ENCODE results near the gene LEFTY2.
"Not testable (repeated sequence)": the region's sequence is repeated elsewhere in the genome, so short reads cannot be mapped to it uniquely, and the experiment has no call there.

Gene LEFTY2

GRCh38 chr1:225933072-225933471 lies 7.9 kb downstream of the LEFTY2 start:
- no peak overlapping the region for H3K27ac ChIP-seq (replicated peaks)
- TF ChIP-seq SPI1 (IDR thresholded peaks at IDR 0.05; ENCODE audit: borderline replicate concordance, low read depth) (no peak), POLR2AphosphoS5 (IDR thresholded peaks at IDR 0.05; ENCODE audit: low read depth) (no peak), CTCF (IDR thresholded peaks at IDR 0.05; ENCODE audit: insufficient read depth, low read length) (no peak), GABPA (IDR thresholded peaks at IDR 0.05; ENCODE audit: low read depth) (no peak)
- TF ChIP-seq, protein P1, sequence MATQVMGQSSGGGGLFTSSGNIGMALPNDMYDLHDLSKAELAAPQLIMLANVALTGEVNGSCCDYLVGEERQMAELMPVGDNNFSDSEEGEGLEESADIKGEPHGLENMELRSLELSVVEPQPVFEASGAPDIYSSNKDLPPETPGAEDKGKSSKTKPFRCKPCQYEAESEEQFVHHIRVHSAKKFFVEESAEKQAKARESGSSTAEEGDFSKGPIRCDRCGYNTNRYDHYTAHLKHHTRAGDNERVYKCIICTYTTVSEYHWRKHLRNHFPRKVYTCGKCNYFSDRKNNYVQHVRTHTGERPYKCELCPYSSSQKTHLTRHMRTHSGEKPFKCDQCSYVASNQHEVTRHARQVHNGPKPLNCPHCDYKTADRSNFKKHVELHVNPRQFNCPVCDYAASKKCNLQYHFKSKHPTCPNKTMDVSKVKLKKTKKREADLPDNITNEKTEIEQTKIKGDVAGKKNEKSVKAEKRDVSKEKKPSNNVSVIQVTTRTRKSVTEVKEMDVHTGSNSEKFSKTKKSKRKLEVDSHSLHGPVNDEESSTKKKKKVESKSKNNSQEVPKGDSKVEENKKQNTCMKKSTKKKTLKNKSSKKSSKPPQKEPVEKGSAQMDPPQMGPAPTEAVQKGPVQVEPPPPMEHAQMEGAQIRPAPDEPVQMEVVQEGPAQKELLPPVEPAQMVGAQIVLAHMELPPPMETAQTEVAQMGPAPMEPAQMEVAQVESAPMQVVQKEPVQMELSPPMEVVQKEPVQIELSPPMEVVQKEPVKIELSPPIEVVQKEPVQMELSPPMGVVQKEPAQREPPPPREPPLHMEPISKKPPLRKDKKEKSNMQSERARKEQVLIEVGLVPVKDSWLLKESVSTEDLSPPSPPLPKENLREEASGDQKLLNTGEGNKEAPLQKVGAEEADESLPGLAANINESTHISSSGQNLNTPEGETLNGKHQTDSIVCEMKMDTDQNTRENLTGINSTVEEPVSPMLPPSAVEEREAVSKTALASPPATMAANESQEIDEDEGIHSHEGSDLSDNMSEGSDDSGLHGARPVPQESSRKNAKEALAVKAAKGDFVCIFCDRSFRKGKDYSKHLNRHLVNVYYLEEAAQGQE (IDR thresholded peaks at IDR 0.05; ENCODE audit: insufficient replicate concordance, low read depth): no peak
- no peak for DNase-seq (ENCODE audit: low read depth in 1 of 2, low spot score in 1 of 2)
- H3K4me3 ChIP-seq (replicated peaks; ENCODE audit: insufficient read depth, low read length): no peak overlapping the region
- no peaks in the 10 kb centered on the region for H3K27me3 ChIP-seq (ENCODE audit: insufficient read depth, poor library complexity, severe bottlenecking)

- TF ChIP-seq CTCF (IDR thresholded peaks at IDR 0.05; ENCODE audit: insufficient read depth, low read length) (no peak), POLR2AphosphoS5 (IDR thresholded peaks at IDR 0.05; ENCODE audit: low read depth) (no peak), SPI1 (IDR thresholded peaks at IDR 0.05; ENCODE audit: borderline replicate concordance, low read depth) (no peak), GABPA (IDR thresholded peaks at IDR 0.05; ENCODE audit: low read depth) (no peak)
- TF ChIP-seq, protein P1 (IDR thresholded peaks at IDR 0.05; ENCODE audit: insufficient replicate concordance, low read depth): no peak
- no peak for DNase-seq (ENCODE audit: low read depth in 1 of 2, low spot score in 1 of 2)
- Histone ChIP-seq H3K27me3 (ENCODE audit: insufficient read depth, poor library complexity, severe bottlenecking) (no peaks in the 10 kb centered on the region), H3K4me3 (replicated peaks; ENCODE audit: insufficient read depth, low read length) (no peak overlapping the region), H3K27ac (replicated peaks) (no peak overlapping the region)
Observed at GRCh38 chr1:225931270-225932136, 9.5 kb downstream of the LEFTY2 start.

- TF ChIP-seq GABPA (IDR thresholded peaks at IDR 0.05; ENCODE audit: low read depth) (no peak), SPI1 (IDR thresholded peaks at IDR 0.05; ENCODE audit: borderline replicate concordance, low read depth) (no peak), POLR2AphosphoS5 (IDR thresholded peaks at IDR 0.05; ENCODE audit: low read depth) (no peak), CTCF (IDR thresholded peaks at IDR 0.05; ENCODE audit: insufficient read depth, low read length) (no peak)
- TF ChIP-seq, protein P1 (IDR thresholded peaks at IDR 0.05; ENCODE audit: insufficient replicate concordance, low read depth): no peak
- H3K27ac ChIP-seq (replicated peaks): no peak overlapping the region
- H3K27me3 ChIP-seq (ENCODE audit: insufficient read depth, poor library complexity, severe bottlenecking): no peaks in the 10 kb centered on the region
- DNase-seq (ENCODE audit: low read depth in 1 of 2, low spot score in 1 of 2): no peak
- no peak overlapping the region for H3K4me3 ChIP-seq (replicated peaks; ENCODE audit: insufficient read depth, low read length)
Observed at GRCh38 chr1:225930566-225930965, 10.5 kb downstream of the LEFTY2 start.

DNA sequence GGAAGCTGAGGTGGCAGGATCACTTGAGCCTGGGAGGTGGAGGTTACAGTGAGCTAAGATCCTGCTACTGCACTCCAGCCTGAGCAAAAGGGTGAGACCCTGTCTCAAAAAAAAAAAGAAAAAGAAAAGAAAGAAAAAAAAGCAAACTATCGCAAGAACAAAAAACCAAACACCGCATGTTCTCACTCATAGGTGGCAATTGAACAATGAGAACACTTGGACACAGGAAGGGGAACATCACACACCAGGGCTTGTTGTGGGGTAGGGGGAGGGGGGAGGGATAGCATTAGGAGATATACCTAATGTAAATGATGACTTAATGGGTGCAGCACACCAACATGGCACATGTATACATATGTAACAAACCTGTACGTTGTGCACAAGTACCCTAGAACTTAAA lies 11.6 kb downstream of the LEFTY2 start:
- H3K27ac ChIP-seq (replicated peaks); H3K27me3 ChIP-seq (ENCODE audit: insufficient read depth, poor library complexity, severe bottlenecking); H3K4me3 ChIP-seq (replicated peaks; ENCODE audit: insufficient read depth, low read length); DNase-seq (ENCODE audit: low read depth in 1 of 2, low spot score in 1 of 2): not testable (repeated sequence)
